NCI-H2081 treated with DMSO at 0.1 percent for 48 hours (cell line): Measurements from ENCODE around the gene SLC22A31.

Experiments
- DNase-seq: peaks from one replicate; lab custom pipeline; 2025; lab: John Stamatoyannopoulos, UW

The SLC22A31 gene

DNA sequence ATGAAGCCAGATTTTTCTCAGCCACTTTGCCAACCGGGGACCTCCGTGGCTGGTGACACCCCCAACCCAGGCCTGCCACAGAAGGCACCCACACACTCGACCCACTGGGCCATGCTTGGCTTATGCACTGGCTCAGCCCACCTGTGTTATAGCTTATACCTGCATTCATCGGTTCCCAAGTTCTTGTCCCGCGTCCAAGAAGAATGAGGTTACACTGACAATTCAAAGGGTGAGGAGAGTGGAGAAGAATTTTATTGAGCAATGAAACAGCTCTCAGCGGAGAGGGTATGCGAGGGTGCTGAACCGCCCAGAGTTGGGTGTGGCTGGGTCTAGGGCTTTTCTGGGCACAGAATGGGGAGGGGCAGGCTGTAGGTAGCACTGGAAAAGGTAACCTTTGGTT is 51.0 kb downstream of the SLC22A31 start:
- DNase-seq = no peak

DNA sequence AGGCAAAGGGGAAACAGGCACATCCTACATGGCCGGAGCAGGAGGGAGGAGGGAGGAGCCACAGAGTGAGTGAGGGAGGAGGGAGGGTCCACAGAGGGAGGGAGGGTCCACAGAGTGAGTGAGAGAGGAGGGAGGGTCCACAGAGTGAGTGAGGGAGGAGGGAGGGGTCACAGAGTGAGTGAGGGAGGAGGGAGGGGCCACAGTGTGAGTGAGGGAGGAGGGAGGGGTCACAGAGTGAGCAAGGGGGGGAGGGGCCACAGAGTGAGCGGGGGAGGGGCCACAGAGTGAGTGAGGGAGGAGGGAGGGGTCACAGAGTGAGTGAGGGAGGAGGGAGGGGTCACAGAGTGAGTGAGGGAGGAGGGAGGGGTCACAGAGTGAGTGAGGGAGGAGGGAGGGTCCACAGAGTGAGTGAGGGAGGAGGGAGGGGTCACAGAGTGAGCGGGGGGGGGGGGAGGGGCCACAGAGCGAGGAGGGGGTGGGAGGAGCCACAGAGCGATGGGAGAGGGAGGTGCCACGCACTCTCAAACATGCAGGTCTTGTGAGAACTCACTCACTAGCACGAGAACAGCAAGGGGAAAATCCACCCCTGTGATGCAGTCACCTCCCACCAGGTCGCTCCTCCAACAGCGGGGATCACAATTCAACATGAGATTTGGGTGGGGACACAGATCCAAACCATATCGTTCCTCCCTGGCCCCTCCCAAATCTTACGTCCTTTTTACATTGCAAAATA is 53.1 kb downstream of the SLC22A31 start:
- DNase-seq = no peak

DNA sequence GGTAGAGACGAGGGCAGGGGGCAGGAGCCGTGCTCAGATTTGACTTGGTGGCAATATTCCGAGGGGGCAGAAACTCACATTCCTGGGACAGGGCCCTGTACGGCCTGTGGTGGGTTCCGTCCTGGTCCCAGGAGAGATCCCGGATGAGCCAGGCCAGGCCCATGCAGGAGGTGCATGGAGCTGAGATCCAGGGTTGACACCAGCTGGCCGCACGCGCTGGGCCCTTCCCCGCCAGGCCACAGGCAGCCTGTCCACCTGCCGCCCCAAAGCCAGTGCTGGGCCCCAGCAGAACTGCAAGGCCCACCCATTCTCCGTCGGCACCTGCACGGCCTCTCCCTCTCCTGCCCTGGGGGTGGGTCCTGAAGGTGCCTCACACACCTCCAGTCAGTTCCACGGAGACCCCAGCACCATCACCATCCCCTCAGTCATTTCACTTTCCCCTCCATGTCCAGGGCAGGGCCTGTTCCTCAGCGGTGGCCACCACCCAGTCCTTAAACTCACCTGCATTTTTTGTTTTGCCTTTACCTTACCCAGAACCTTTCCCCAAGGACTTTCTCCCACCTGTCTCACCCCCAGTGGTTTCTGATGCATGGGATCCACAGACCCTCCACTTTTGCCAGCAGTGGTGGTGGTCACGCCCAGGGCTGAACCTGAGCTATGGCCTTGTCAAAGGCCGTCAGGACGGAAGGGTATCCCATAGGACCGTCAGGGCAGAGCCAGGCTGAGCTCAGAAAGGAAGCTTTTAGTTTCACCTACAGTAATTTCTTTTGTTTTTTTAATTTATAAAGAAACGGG is 53.9 kb downstream of the SLC22A31 start:
- no peak for DNase-seq
